ENCODE measurements around the gene ARID4B. TPM values are rescaled to one million over a fixed set of nuclear protein-coding genes. Genes with fewer than 3 reads are reported as not detected.
"Not testable (repeated sequence)": the region's sequence is repeated elsewhere in the genome, so short reads cannot be mapped to it uniquely, and the experiment has no call there.

Gene ARID4B
- 10 to 100 TPM; 74.2 to 79.2 TPM for total RNA-seq

GRCh38 chr1:235327559-235328270 is at the start of gene ARID4B:
Gene ARID4B, minus strand, starts transcription at chr1:235328179. Its CDS starts 1,260 bp downstream, at chr1:235326919.
- Mint-ChIP-seq H3K27me3 (no peaks in the 10 kb centered on the region), H3K4me3 (peak within 1 kb of the TSS; percentile 94), H3K36me3 (peaks cover 11% of the 10 kb centered on the region), H3K9me3 (no peaks in the 10 kb centered on the region), H3K27ac (no peak within 1 kb of the TSS), H3K4me1 (ENCODE audit: low read depth in 2 of 2) (peaks cover 22 to 32% of the 10 kb centered on the region in 2 donors)
- no peak for DNase-seq (ENCODE audit: low spot score)
- ATAC-seq, result peak; percentile 0 to 1

GRCh38 chr1:235375919-235376605 is 48.1 kb upstream of the ARID4B start:
- Mint-ChIP-seq H3K27ac (no peak overlapping the region), H3K9me3 (no peaks in the 10 kb centered on the region), H3K27me3 (no peaks in the 10 kb centered on the region), H3K4me3 (no peak overlapping the region), H3K36me3 (peaks cover 7% of the 10 kb centered on the region), H3K4me1 (ENCODE audit: low read depth in 2 of 2) (peaks cover 4 to 10% of the 10 kb centered on the region in 2 donors)
- DNase-seq (ENCODE audit: low spot score) (no peak), ATAC-seq (no peak)

GRCh38 chr1:235369802-235370201 is 41.8 kb upstream of the ARID4B start:
- peaks cover 15 to 37% of the 10 kb centered on the region in 2 donors for H3K4me1 Mint-ChIP-seq (ENCODE audit: low read depth in 2 of 2)
- no peak overlapping the region for H3K4me3 Mint-ChIP-seq
- H3K27ac Mint-ChIP-seq, result no peak overlapping the region
- H3K9me3 Mint-ChIP-seq, result no peaks in the 10 kb centered on the region
- ATAC-seq (no peak), DNase-seq (ENCODE audit: low spot score) (no peak)
- H3K27me3 Mint-ChIP-seq, result no peaks in the 10 kb centered on the region
- no peaks in the 10 kb centered on the region for H3K36me3 Mint-ChIP-seq

GRCh38 chr1:235368428-235368827 is 40.4 kb upstream of the ARID4B start:
- H3K9me3 Mint-ChIP-seq, result no peaks in the 10 kb centered on the region
- peak overlapping the region; percentile 97 for H3K4me3 Mint-ChIP-seq
- DNase-seq (ENCODE audit: low spot score) (no peak), ATAC-seq (no peak)
- peak overlapping the region in 1 of 2 donors; percentile 91 for H3K27ac Mint-ChIP-seq
- H3K27me3 Mint-ChIP-seq, result no peaks in the 10 kb centered on the region
- H3K36me3 Mint-ChIP-seq, result no peaks in the 10 kb centered on the region
- peaks cover 12 to 33% of the 10 kb centered on the region in 2 donors for H3K4me1 Mint-ChIP-seq (ENCODE audit: low read depth in 2 of 2)

GRCh38 chr1:235367000-235367908 is 39.3 kb upstream of the ARID4B start, which contains the start of gene TBCE:
Gene TBCE, plus strand, starts transcription at chr1:235367427. Its CDS starts 12,623 bp downstream, at chr1:235380050.
- peaks cover 12 to 33% of the 10 kb centered on the region in 2 donors for H3K4me1 Mint-ChIP-seq (ENCODE audit: low read depth in 2 of 2)
- peak within 1 kb of the TSS; percentile 97 for H3K4me3 Mint-ChIP-seq
- DNase-seq (ENCODE audit: low spot score), result peak; percentile 93
- H3K9me3 Mint-ChIP-seq, result no peaks in the 10 kb centered on the region
- H3K36me3 Mint-ChIP-seq, result no peaks in the 10 kb centered on the region
- H3K27ac Mint-ChIP-seq, result peak within 1 kb of the TSS; percentile 77 to 91
- peak; percentile 100 for ATAC-seq
- no peaks in the 10 kb centered on the region for H3K27me3 Mint-ChIP-seq

- no peaks in the 10 kb centered on the region for H3K9me3 Mint-ChIP-seq
- no peaks in the 10 kb centered on the region for H3K27me3 Mint-ChIP-seq
- H3K4me3 Mint-ChIP-seq, result peak overlapping the region; percentile 97
- peak overlapping the region; percentile 77 to 91 for H3K27ac Mint-ChIP-seq
- DNase-seq (ENCODE audit: low spot score) (no peak), ATAC-seq (no peak)
- no peaks in the 10 kb centered on the region for H3K36me3 Mint-ChIP-seq
- peaks cover 14 to 33% of the 10 kb centered on the region in 2 donors for H3K4me1 Mint-ChIP-seq (ENCODE audit: low read depth in 2 of 2)
Measured at GRCh38 chr1:235366286-235366685, 38.3 kb upstream of the ARID4B start.

GRCh38 chr1:235364189-235364588 is 36.2 kb upstream of the ARID4B start:
- H3K27ac Mint-ChIP-seq; H3K9me3 Mint-ChIP-seq; DNase-seq (ENCODE audit: low spot score); H3K4me3 Mint-ChIP-seq; H3K36me3 Mint-ChIP-seq; ATAC-seq; H3K27me3 Mint-ChIP-seq: not testable (repeated sequence)
- peaks cover 10 to 27% of the 10 kb centered on the region in 2 donors for H3K4me1 Mint-ChIP-seq (ENCODE audit: low read depth in 2 of 2)

GRCh38 chr1:235358899-235359298 is 30.9 kb upstream of the ARID4B start:
- Mint-ChIP-seq H3K4me1 (ENCODE audit: low read depth in 2 of 2) (peaks cover 0 to 2% of the 10 kb centered on the region in 2 donors), H3K27ac (no peak overlapping the region), H3K9me3 (no peaks in the 10 kb centered on the region), H3K36me3 (no peaks in the 10 kb centered on the region), H3K4me3 (no peak overlapping the region), H3K27me3 (no peaks in the 10 kb centered on the region)
- DNase-seq (ENCODE audit: low spot score) (no peak), ATAC-seq (no peak)

- DNase-seq (ENCODE audit: low spot score), result no peak
- ATAC-seq, result no peak
- no peaks in the 10 kb centered on the region for H3K27me3 Mint-ChIP-seq
- H3K9me3 Mint-ChIP-seq, result no peaks in the 10 kb centered on the region
- H3K4me1 Mint-ChIP-seq (ENCODE audit: low read depth in 2 of 2), result peaks cover 0 to 2% of the 10 kb centered on the region in 2 donors
- no peak overlapping the region for H3K4me3 Mint-ChIP-seq
- H3K27ac Mint-ChIP-seq, result no peak overlapping the region
- H3K36me3 Mint-ChIP-seq, result no peaks in the 10 kb centered on the region
Measured at GRCh38 chr1:235357485-235358373, 29.8 kb upstream of the ARID4B start.

GRCh38 chr1:235351898-235352297 is 23.9 kb upstream of the ARID4B start:
- Mint-ChIP-seq H3K27me3 (no peaks in the 10 kb centered on the region), H3K27ac (no peak overlapping the region), H3K36me3 (no peaks in the 10 kb centered on the region), H3K4me1 (ENCODE audit: low read depth in 2 of 2) (no peaks in the 10 kb centered on the region), H3K9me3 (no peaks in the 10 kb centered on the region), H3K4me3 (no peak overlapping the region)
- no peak for ATAC-seq
- no peak for DNase-seq (ENCODE audit: low spot score)

GRCh38 chr1:235351441-235351840 is 23.5 kb upstream of the ARID4B start:
- H3K36me3 Mint-ChIP-seq, result no peaks in the 10 kb centered on the region
- no peaks in the 10 kb centered on the region for H3K4me1 Mint-ChIP-seq (ENCODE audit: low read depth in 2 of 2)
- H3K27ac Mint-ChIP-seq, result no peak overlapping the region
- H3K27me3 Mint-ChIP-seq, result no peaks in the 10 kb centered on the region
- H3K4me3 Mint-ChIP-seq, result no peak overlapping the region
- no peak for DNase-seq (ENCODE audit: low spot score)
- no peaks in the 10 kb centered on the region for H3K9me3 Mint-ChIP-seq
- ATAC-seq, result no peak

- no peaks in the 10 kb centered on the region for H3K9me3 Mint-ChIP-seq
- ATAC-seq (no peak), DNase-seq (ENCODE audit: low spot score) (no peak)
- H3K4me3 Mint-ChIP-seq, result no peak overlapping the region
- peaks cover 15% of the 10 kb centered on the region for H3K36me3 Mint-ChIP-seq
- H3K27me3 Mint-ChIP-seq, result no peaks in the 10 kb centered on the region
- H3K27ac Mint-ChIP-seq, result no peak overlapping the region
- no peaks in the 10 kb centered on the region for H3K4me1 Mint-ChIP-seq (ENCODE audit: low read depth in 2 of 2)
Measured at GRCh38 chr1:235343726-235344125, 15.7 kb upstream of the ARID4B start.

GRCh38 chr1:235342471-235342870 is 14.5 kb upstream of the ARID4B start:
- DNase-seq (ENCODE audit: low spot score), result no peak
- Mint-ChIP-seq H3K27me3 (no peaks in the 10 kb centered on the region), H3K4me1 (ENCODE audit: low read depth in 2 of 2) (no peaks in the 10 kb centered on the region), H3K27ac (no peak overlapping the region), H3K9me3 (no peaks in the 10 kb centered on the region), H3K36me3 (peaks cover 15% of the 10 kb centered on the region), H3K4me3 (no peak overlapping the region)
- no peak for ATAC-seq

All from natural killer cell treated with Interleukin-12 subunit alpha and Interleukin-12 subunit beta and Interleukin-15 and Interleukin-18, amount 100 ng/mL, for 72 hours (primary cell).